ENCODE data around the gene VTI1A. TPM values are rescaled to one million over a fixed set of nuclear protein-coding genes. Genes with fewer than 3 reads are reported as not detected.

The VTI1A gene
- total RNA-seq, 1 experiment from 2014 or later, result 18.1 TPM

DNA sequence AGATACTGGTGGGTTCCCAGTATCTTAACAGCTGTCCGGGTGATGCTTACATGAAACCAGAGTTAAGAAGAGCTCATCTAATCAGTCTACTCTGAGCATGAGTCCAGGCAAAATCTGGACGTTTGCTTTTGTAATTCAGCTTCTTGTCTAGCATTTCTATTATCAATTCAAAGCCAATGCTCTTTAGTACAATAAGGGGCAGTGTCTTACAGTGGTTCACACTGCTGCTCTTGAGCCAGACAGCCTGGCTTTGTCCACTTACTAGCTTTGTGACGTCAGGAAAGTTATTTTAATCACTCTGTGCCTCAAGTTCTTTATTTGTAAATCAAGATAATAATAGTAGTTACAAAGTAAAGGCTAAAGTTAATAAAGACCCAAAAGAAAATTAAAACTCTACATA, 275.7 kb downstream of the VTI1A start:
- Histone ChIP-seq H4K20me1 (ENCODE audit: insufficient read depth) (no peaks in the 10 kb centered on the region), H3K9me2 (ENCODE audit: insufficient read depth) (no peaks in the 10 kb centered on the region), H2AFZ (no peak overlapping the region), H3K36me3 (ENCODE audit: low read depth) (no peaks in the 10 kb centered on the region), H3K9me3 (ENCODE audit: insufficient read depth, low read depth) (no peaks in the 10 kb centered on the region), H3K27me3 (ENCODE audit: insufficient read depth, low read depth) (no peaks in the 10 kb centered on the region), H3F3A (ENCODE audit: insufficient read depth, low read depth) (no peaks in the 10 kb centered on the region; the same call in 1 of the 2 replicates), H3K4me3 (no peak overlapping the region), H3K4me2 (no peak overlapping the region), H3K79me2 (ENCODE audit: low read depth) (no peaks in the 10 kb centered on the region), H3K27ac (no peak overlapping the region), H3K4me1 (replicated peaks; ENCODE audit: insufficient read depth) (no peaks in the 10 kb centered on the region)
- BruUV-seq (replicated peaks), result no TSS peak
- intact Hi-C loops (cut with micrococcal nuclease; ENCODE audit: unreplicated experiment), result no loop called here
- POLR2A ChIA-PET (ENCODE audit: unreplicated experiment), result no interaction called here
- CTCF ChIA-PET, result no interaction called here
- TF ChIP-seq EZH2 (IDR thresholded peaks at IDR 0.05; ENCODE audit: low read depth) (no peak), CTCF (conservative IDR thresholded peaks at IDR 0.05) (no peak)
- no peak for DNase-seq

DNA sequence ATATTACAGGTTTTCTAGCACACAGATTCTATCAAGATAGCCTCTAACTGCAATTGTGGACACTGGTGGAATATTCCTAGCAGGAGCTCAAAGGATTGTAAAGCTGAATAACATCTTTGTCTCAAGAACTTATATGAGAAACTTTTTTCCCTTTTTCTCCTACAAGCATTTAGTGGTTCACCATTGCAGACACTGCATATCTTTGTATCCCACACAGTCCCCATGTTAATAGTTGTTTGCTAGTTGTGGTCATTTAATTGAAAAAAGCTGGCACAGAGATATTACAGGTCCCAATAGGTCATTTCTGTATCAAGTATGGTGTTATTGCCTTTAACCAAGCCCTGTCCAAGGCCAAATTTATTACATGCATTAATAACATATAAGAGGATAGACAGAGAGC, 276.9 kb downstream of the VTI1A start:
- no peaks in the 10 kb centered on the region for H3K27me3 ChIP-seq (ENCODE audit: insufficient read depth, low read depth)
- intact Hi-C loops (cut with micrococcal nuclease; ENCODE audit: unreplicated experiment), result no loop called here
- H3K79me2 ChIP-seq (ENCODE audit: low read depth), result no peaks in the 10 kb centered on the region
- no peaks in the 10 kb centered on the region for H3K36me3 ChIP-seq (ENCODE audit: low read depth)
- no peaks in the 10 kb centered on the region for H3K4me1 ChIP-seq (replicated peaks; ENCODE audit: insufficient read depth)
- no peaks in the 10 kb centered on the region; the same call in 1 of the 2 replicates for H3F3A ChIP-seq (ENCODE audit: insufficient read depth, low read depth)
- no peak overlapping the region for H2AFZ ChIP-seq
- H3K9me2 ChIP-seq (ENCODE audit: insufficient read depth), result no peaks in the 10 kb centered on the region
- TF ChIP-seq CTCF (conservative IDR thresholded peaks at IDR 0.05), result no peak
- CTCF ChIA-PET, result no interaction called here
- no peak overlapping the region for H3K4me2 ChIP-seq
- POLR2A ChIA-PET (ENCODE audit: unreplicated experiment), result no interaction called here
- H3K27ac ChIP-seq, result no peak overlapping the region
- no peaks in the 10 kb centered on the region for H4K20me1 ChIP-seq (ENCODE audit: insufficient read depth)
- no peaks in the 10 kb centered on the region for H3K9me3 ChIP-seq (ENCODE audit: insufficient read depth, low read depth)
- no TSS peak for BruUV-seq (replicated peaks)
- no peak for DNase-seq
- H3K4me3 ChIP-seq, result no peak overlapping the region

DNA sequence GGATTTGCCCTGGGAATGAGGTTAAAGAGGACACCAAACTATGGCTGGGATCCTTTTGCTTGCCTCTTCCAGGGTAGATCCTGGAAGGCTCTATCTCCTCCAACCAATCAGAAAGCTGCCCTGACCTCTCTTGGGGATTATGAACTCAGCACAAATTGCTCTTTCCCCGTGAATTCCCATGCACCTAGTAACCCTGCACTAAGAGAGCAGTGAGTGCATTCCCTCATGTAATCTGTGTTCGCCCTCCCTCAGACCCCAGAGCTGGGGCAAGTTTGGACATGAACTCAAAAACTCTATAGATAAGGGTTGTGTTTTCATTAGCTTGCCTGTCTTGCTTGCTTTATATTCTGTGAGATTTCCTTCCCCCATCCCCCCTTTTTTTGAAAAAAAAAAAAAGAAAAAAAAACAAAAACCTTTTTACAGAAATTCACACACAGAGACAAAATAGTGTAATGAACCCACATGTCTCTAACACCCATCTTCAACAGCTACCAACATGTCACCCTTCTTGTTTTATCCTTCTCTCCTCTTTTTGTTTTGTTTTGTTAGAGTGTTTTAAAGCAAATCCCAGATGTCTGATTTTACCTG, 277.5 kb downstream of the VTI1A start:
- no peak overlapping the region for H2AFZ ChIP-seq
- no peaks in the 10 kb centered on the region for H3K9me3 ChIP-seq (ENCODE audit: insufficient read depth, low read depth)
- POLR2A ChIA-PET (ENCODE audit: unreplicated experiment), result no interaction called here
- H3K4me2 ChIP-seq, result no peak overlapping the region
- H3K4me1 ChIP-seq (replicated peaks; ENCODE audit: insufficient read depth), result no peaks in the 10 kb centered on the region
- no peak for DNase-seq
- H3F3A ChIP-seq (ENCODE audit: insufficient read depth, low read depth), result no peaks in the 10 kb centered on the region
- H3K27me3 ChIP-seq (ENCODE audit: insufficient read depth, low read depth), result no peaks in the 10 kb centered on the region
- no peak overlapping the region for H3K4me3 ChIP-seq
- no peaks in the 10 kb centered on the region for H3K9me2 ChIP-seq (ENCODE audit: insufficient read depth)
- intact Hi-C loops (cut with micrococcal nuclease; ENCODE audit: unreplicated experiment), result no loop called here
- TF ChIP-seq EZH2 (IDR thresholded peaks at IDR 0.05; ENCODE audit: low read depth) (no peak), CTCF (conservative IDR thresholded peaks at IDR 0.05) (no peak)
- H3K79me2 ChIP-seq (ENCODE audit: low read depth), result no peaks in the 10 kb centered on the region
- no peaks in the 10 kb centered on the region for H4K20me1 ChIP-seq (ENCODE audit: insufficient read depth)
- no peaks in the 10 kb centered on the region for H3K36me3 ChIP-seq (ENCODE audit: low read depth)
- no TSS peak for BruUV-seq (replicated peaks)
- no peak overlapping the region for H3K27ac ChIP-seq
- CTCF ChIA-PET, result interaction anchor here (0.5 kb wide), 1 partner anchor 237 kb away, joined by 9 read pairs; no protein-coding TSS in a partner anchor
